Smooth muscle cell (in vitro differentiated cells): ENCODE results near the gene PDE6C. TPM values are rescaled to one million over a fixed set of nuclear protein-coding genes. Genes with fewer than 3 reads are reported as not detected.

Experiments used
- DNase-seq: peaks from one replicate; lab custom pipeline; 2025; ENCODE audit not compliant: unreplicated experiment; lab: John Stamatoyannopoulos, UW
- H2AFZ ChIP-seq: fragments of 200-600 bp; sonication (generic); 2 replicates; pipeline ENCODE4 v1.6.0; 2016; ENCODE audit warnings: antibody characterized with exemption, low read depth, mild to moderate bottlenecking
- H3F3A ChIP-seq: fragments of 200-600 bp; sonication (generic); 2 replicates; pipeline ENCODE4 v1.6.0; 2017; ENCODE audit warnings: antibody characterized with exemption, low read depth
- H3K27ac ChIP-seq: fragments of 200-600 bp; sonication (generic); 2 replicates; pipeline ENCODE4 v1.5.1; 2016; ENCODE audit warnings: low read depth, mild to moderate bottlenecking
- H3K27me3 ChIP-seq: fragments of 200-600 bp; sonication (generic); 2 replicates; pipeline ENCODE4 v1.6.1; 2016; ENCODE audit warnings: low read depth, mild to moderate bottlenecking
- H3K36me3 ChIP-seq: fragments of 200-600 bp; sonication (generic); 2 replicates; pipeline ENCODE4 v1.5.1; 2016; ENCODE audit warnings: low read depth
- H3K4me1 ChIP-seq: fragments of 200-600 bp; sonication (generic); 2 replicates; pipeline ENCODE4 v1.5.1; 2016; ENCODE audit warnings: low read depth
- H3K4me2 ChIP-seq: fragments of 200-600 bp; sonication (generic); 2 replicates; pipeline ENCODE4 v1.6.0; 2016; ENCODE audit warnings: mild to moderate bottlenecking
- H3K4me3 ChIP-seq: fragments of 200-600 bp; sonication (generic); 2 replicates; pipeline ENCODE4 v1.5.1; 2016; ENCODE audit warnings: mild to moderate bottlenecking
- H3K79me2 ChIP-seq: fragments of 200-600 bp; sonication (generic); 2 replicates; pipeline ENCODE4 v1.6.0; 2016; ENCODE audit warnings: low read depth, mild to moderate bottlenecking
- H3K9ac ChIP-seq: fragments of 200-600 bp; sonication (generic); 2 replicates; pipeline ENCODE4 v1.6.0; 2016; ENCODE audit warnings: low read depth
- H3K9me3 ChIP-seq: fragments of 200-600 bp; sonication (generic); replicated peaks from 2 replicates; pipeline ENCODE4 v1.5.1; 2016; ENCODE audit warnings: low read depth
- H4K20me1 ChIP-seq: fragments of 200-600 bp; sonication (generic); 2 replicates; pipeline ENCODE4 v1.6.0; 2016; ENCODE audit warnings: low read depth
- CTCF ChIP-seq: fragments of 200-600 bp; sonication (generic); IDR thresholded peaks from 2 replicates; pipeline ENCODE4 v1.5.1; 2017; ENCODE audit warnings: borderline replicate concordance, mild to moderate bottlenecking, antibody characterized with exemption; ENCODE audit not compliant: insufficient read depth, poor library complexity, severe bottlenecking
- WGBS: methylation state at CpG from one replicate; pipeline ENCODE4 v1.1.7; 2016; ENCODE audit warnings: low lambda C conversion rate; 5-methylcytosine and 5-hydroxymethylcytosine counted together
- polyA plus RNA-seq: library from polyadenylated mRNA; unstranded; fragments of >200 nt; fragmentation: Nextera tagmentation; extraction: Ambion mirVana; gene quantifications from 2 replicates; pipeline ENCODE4 v1.2.1, GENCODE V29; 2016
- total RNA-seq: library from RNA; depleted of rRNA; stranded (reverse); fragments of >200 nt; gene quantifications from 2 replicates; pipeline ENCODE4 v1.2.3, GENCODE V29; 2014

The PDE6C gene
- total and polyA plus RNA-seq, 2 experiments from 2014 or later, result not detected

GRCh38 chr10:93702210-93703001 is 90.1 kb downstream of the PDE6C start, which contains the start of gene FRA10AC1:
TSS of gene FRA10AC1 (minus strand) at chr10:93702592. CDS start at chr10:93700106, 2,486 bp downstream.
- Histone ChIP-seq H3K4me3 (peak within 1 kb of the TSS; percentile 62), H3K9ac (peak within 1 kb of the TSS; percentile 75), H3K4me2 (peak within 1 kb of the TSS; percentile 89), H3K4me1 (peaks cover 12% of the 10 kb centered on the region), H3F3A (no peaks in the 10 kb centered on the region), H3K36me3 (no peaks in the 10 kb centered on the region), H4K20me1 (no peaks in the 10 kb centered on the region), H3K9me3 (no peaks in the 10 kb centered on the region), H3K27me3 (no peaks in the 10 kb centered on the region), H2AFZ (peak within 1 kb of the TSS; percentile 98), H3K79me2 (peaks cover 17% of the 10 kb centered on the region), H3K27ac (peak within 1 kb of the TSS; percentile 62)
- 1% methylated on average over 44 of the region's 52 CpGs for WGBS
- DNase-seq, result peak; percentile 89
- TF ChIP-seq CTCF, result peak; percentile 37

GRCh38 chr10:93703066-93703465 is 90.7 kb downstream of the PDE6C start:
- Histone ChIP-seq H3K27me3 (no peaks in the 10 kb centered on the region), H3K9me3 (no peaks in the 10 kb centered on the region), H3K9ac (peak overlapping the region; percentile 75), H3K27ac (peak overlapping the region; percentile 62), H3K79me2 (peaks cover 15% of the 10 kb centered on the region), H3K4me3 (peak overlapping the region; percentile 62), H2AFZ (peak overlapping the region; percentile 98), H3F3A (no peaks in the 10 kb centered on the region), H3K4me1 (peaks cover 12% of the 10 kb centered on the region), H3K4me2 (peak overlapping the region; percentile 89), H4K20me1 (no peaks in the 10 kb centered on the region), H3K36me3 (no peaks in the 10 kb centered on the region)
- no peak for DNase-seq
- 35% methylated on average over 12 of the region's 12 CpGs for WGBS
- no peak for TF ChIP-seq CTCF

GRCh38 chr10:93703841-93704240 is 91.5 kb downstream of the PDE6C start:
- peaks cover 13% of the 10 kb centered on the region for H3K79me2 ChIP-seq
- peaks cover 12% of the 10 kb centered on the region for H3K4me1 ChIP-seq
- H3F3A ChIP-seq, result no peaks in the 10 kb centered on the region
- no peak overlapping the region for H3K9ac ChIP-seq
- no peaks in the 10 kb centered on the region for H3K36me3 ChIP-seq
- H4K20me1 ChIP-seq, result no peaks in the 10 kb centered on the region
- no peaks in the 10 kb centered on the region for H3K27me3 ChIP-seq
- H3K4me2 ChIP-seq, result no peak overlapping the region
- peak overlapping the region; percentile 87 for H2AFZ ChIP-seq
- no peak overlapping the region for H3K27ac ChIP-seq
- H3K4me3 ChIP-seq, result no peak overlapping the region
- TF ChIP-seq CTCF, result no peak
- 93% methylated on average over 1 of the region's 1 CpG for WGBS
- no peak for DNase-seq
- no peaks in the 10 kb centered on the region for H3K9me3 ChIP-seq
